Measurements from ENCODE around the gene DNAH9.
A peak's percentile ranks its signal among the peaks of the same experiment; 100 is the strongest.
"Not testable (repeated sequence)": the region's sequence is repeated elsewhere in the genome, so short reads cannot be mapped to it uniquely, and the experiment has no call there.

DNAH9 gene

GRCh38 chr17:11952610-11953009, 354.3 kb downstream of the DNAH9 start:
- DNase-seq, result no peak

- no peak for DNase-seq
Measured at GRCh38 chr17:11953924-11954323, 355.7 kb downstream of the DNAH9 start.

- DNase-seq, result no peak
Measured at GRCh38 chr17:11954936-11955335, 356.7 kb downstream of the DNAH9 start.

GRCh38 chr17:11969565-11969964, 371.3 kb downstream of the DNAH9 start:
- DNase-seq, result no peak

- DNase-seq, result not testable (repeated sequence)
Measured at GRCh38 chr17:11972741-11973140, 374.5 kb downstream of the DNAH9 start.

- no peak for DNase-seq
Measured at GRCh38 chr17:11979795-11980194, 381.5 kb downstream of the DNAH9 start.

- no peak for DNase-seq
Measured at GRCh38 chr17:11980813-11981212, 382.5 kb downstream of the DNAH9 start.

- no peak for DNase-seq
Measured at GRCh38 chr17:11981862-11982261, 383.6 kb downstream of the DNAH9 start.

GRCh38 chr17:11986179-11986941, 388.1 kb downstream of the DNAH9 start:
- peak in 2 of 51 donors; percentile 3 to 14 for DNase-seq

- DNase-seq, result peak in 1 of 51 donors; percentile 14
Measured at GRCh38 chr17:11986942-11987329, 388.7 kb downstream of the DNAH9 start.

- DNase-seq, result no peak
Measured at GRCh38 chr17:11990363-11990983, 392.2 kb downstream of the DNAH9 start.

- DNase-seq, result no peak
Measured at GRCh38 chr17:11991461-11991860, 393.2 kb downstream of the DNAH9 start.

- DNase-seq, result peak in 18 of 51 donors; percentile 40 to 68 (median 54)
Measured at GRCh38 chr17:11996722-11997146, 398.5 kb downstream of the DNAH9 start.

GRCh38 chr17:11997147-11997971, 399.1 kb downstream of the DNAH9 start, which contains the start of gene ZNF18:
Gene ZNF18 (minus strand): TSS chr17:11997475. CDS start chr17:11992829, 4,646 bp downstream.
- peak; percentile 55 to 97 (median 91) for DNase-seq

GRCh38 chr17:11997972-11998233, 399.6 kb downstream of the DNAH9 start:
- DNase-seq, result peak in 1 of 51 donors; percentile 50

GRCh38 chr17:11999696-12000095, 401.4 kb downstream of the DNAH9 start:
- DNase-seq, result no peak

- DNase-seq, result no peak
Measured at GRCh38 chr17:12007466-12007865, 409.2 kb downstream of the DNAH9 start.
